Body of pancreas (tissue), 4 donors: ENCODE measurements around the gene ALKBH4. TPM values are rescaled to one million over a fixed set of nuclear protein-coding genes. Genes with fewer than 3 reads are reported as not detected.

ENCODE experiments used
- ATAC-seq: fragments of 150-250 bp; one replicate; pipeline ENCODE4 v1.9.1; 2016
- DNase-seq, 4 donors: peaks; one replicate each; pipeline ENCODE4 v3.0.0-alpha.2; 2019
- H3K27ac ChIP-seq, 4 donors: fragments of 200-600 bp; sonication (generic); 1 replicate in 3 of 4; 2 replicates in 1 of 4; pipeline versions ENCODE4 v1.5.1 to v1.6.1; 2016 to 2019; ENCODE audit warnings: mild to moderate bottlenecking in 1 of 4, mixed read lengths in 1 of 4, moderate library complexity in 1 of 4
- H3K27me3 ChIP-seq, 2 donors: fragments of 200-600 bp; sonication (generic); one replicate each; pipeline ENCODE4 v1.6.0; 2016; ENCODE audit warnings: mild to moderate bottlenecking in 1 of 2
- H3K36me3 ChIP-seq, 2 donors: fragments of 200-600 bp; sonication (generic); replicated peaks in 1 of 2; 2 replicates each; pipeline ENCODE4 v1.5.1; 2016; ENCODE audit warnings: low read depth in 2 of 2; ENCODE audit not compliant: insufficient read depth in 1 of 2
- H3K4me1 ChIP-seq: fragments of 200-600 bp; sonication (generic); one replicate; pipeline ENCODE4 v1.6.0; 2016
- H3K4me3 ChIP-seq, 2 donors: fragments of 200-600 bp; sonication (generic); 1 replicate in 1 of 2; 2 replicates in 1 of 2; pipeline ENCODE4 v1.5.1; 2016 to 2019
- H3K9me3 ChIP-seq, 3 donors: fragments of 200-600 bp; sonication (generic); 1 replicate in 2 of 3; 2 replicates in 1 of 3; pipeline ENCODE4 v1.5.1; 2016
- POLR2A ChIP-seq, 3 donors: fragments of 450-650 bp; IDR thresholded peaks; one replicate each; pipeline ENCODE4 v1.6.1; 2016; ENCODE audit warnings: antibody characterized with exemption in 3 of 3, mild to moderate bottlenecking in 2 of 3
- WGBS, 2 donors: methylation state at CpG; one replicate each; pipeline ENCODE4 v1.1.5; 2017; 5-methylcytosine and 5-hydroxymethylcytosine counted together
- intact Hi-C: fragments of 100-400 bp; cut with DNase I; formaldehyde crosslinking; loops from one replicate; pipeline ENCODE4 v1.15.1; 2023
- total RNA-seq, 2 donors: library from RNA; depleted of rRNA; stranded (reverse); fragments of >200 nt; gene quantifications; one replicate each; pipeline ENCODE4 v1.1.0, GENCODE V29; 2016
- TF ChIP-seq, protein P1 (sequence below), 7 experiments: fragments of 450-650 bp in 4 of 7; fragments of 200-600 bp in 3 of 7; sonication (generic) in 3 of 7; IDR thresholded peaks; one replicate each; pipeline ENCODE4 v1.5.1; 2016 to 2019; ENCODE audit warnings: antibody characterized with exemption in 7 of 7

ALKBH4 gene
- total RNA-seq, 2 donors from 2014 or later: 15.6 to 60.3 TPM

DNA sequence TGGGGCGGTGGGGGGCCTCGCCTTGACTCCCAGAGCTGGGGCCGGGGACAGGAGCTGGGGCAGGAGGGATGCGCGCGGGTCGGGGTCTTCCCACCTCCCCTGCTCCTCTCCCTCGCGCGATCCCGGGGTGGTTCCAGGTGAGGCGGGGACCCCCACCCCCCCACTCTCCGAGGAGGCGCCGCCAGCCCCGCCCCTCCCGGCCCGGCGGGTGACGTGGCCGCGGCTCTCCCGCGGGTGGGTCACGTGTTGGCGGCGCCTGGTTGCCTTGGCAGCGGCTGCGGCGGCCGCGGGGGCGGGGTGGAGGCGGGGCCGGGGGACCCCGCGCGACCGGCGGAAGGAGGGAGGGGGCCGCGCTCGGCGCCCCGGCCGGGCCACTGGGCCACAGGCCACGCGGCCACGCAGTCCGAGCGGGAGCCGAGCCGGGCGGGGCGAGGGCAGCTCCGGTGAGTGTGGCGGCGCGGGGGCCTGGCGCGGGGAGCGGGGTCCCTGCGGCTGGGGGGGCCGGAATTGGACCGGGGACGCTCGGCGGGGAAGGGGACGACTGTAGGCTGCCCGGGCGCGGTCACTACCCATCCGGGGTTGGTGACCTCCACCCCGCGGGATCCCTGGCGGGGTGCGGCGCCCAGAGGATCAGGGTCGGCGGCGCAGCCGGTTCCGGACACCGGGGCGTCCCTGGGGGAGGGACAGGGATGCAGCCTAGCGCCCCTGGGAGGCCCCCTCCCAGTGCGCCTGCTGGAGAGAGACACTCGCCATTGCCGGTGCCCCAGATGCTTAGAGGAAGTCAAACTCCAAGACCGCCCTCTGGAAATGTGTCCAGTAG is 31.2 kb downstream of the ALKBH4 start, which contains the start of gene ORAI2:
Gene ORAI2 (plus strand): TSS at position 357 of the 820 bp plus-strand sequence. CDS start 5,382 bp downstream, outside the sequence.
- Histone ChIP-seq H3K27me3 (no peaks in the 10 kb centered on the region), H3K27ac (peak within 1 kb of the TSS in 3 of 4 donors; percentile 58 to 69 (median 60)), H3K4me3 (peak within 1 kb of the TSS; percentile 62 to 63), H3K9me3 (no peaks in the 10 kb centered on the region), H3K36me3 (no peaks in the 10 kb centered on the region), H3K4me1 (peaks cover 9% of the 10 kb centered on the region)
- TF ChIP-seq POLR2A (IDR thresholded peaks at IDR 0.05): peak in 1 of 3 donors; percentile 8
- TF ChIP-seq, protein P1, sequence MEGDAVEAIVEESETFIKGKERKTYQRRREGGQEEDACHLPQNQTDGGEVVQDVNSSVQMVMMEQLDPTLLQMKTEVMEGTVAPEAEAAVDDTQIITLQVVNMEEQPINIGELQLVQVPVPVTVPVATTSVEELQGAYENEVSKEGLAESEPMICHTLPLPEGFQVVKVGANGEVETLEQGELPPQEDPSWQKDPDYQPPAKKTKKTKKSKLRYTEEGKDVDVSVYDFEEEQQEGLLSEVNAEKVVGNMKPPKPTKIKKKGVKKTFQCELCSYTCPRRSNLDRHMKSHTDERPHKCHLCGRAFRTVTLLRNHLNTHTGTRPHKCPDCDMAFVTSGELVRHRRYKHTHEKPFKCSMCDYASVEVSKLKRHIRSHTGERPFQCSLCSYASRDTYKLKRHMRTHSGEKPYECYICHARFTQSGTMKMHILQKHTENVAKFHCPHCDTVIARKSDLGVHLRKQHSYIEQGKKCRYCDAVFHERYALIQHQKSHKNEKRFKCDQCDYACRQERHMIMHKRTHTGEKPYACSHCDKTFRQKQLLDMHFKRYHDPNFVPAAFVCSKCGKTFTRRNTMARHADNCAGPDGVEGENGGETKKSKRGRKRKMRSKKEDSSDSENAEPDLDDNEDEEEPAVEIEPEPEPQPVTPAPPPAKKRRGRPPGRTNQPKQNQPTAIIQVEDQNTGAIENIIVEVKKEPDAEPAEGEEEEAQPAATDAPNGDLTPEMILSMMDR (IDR thresholded peaks at IDR 0.05): no peak
- ATAC-seq (peak; percentile 83), DNase-seq (peak; percentile 76 to 84 (median 78))
- 0 to 1% methylated on average over 10 to 73 of the region's 90 CpGs for WGBS, 2 donors
- intact Hi-C loops: no loop called here

DNA sequence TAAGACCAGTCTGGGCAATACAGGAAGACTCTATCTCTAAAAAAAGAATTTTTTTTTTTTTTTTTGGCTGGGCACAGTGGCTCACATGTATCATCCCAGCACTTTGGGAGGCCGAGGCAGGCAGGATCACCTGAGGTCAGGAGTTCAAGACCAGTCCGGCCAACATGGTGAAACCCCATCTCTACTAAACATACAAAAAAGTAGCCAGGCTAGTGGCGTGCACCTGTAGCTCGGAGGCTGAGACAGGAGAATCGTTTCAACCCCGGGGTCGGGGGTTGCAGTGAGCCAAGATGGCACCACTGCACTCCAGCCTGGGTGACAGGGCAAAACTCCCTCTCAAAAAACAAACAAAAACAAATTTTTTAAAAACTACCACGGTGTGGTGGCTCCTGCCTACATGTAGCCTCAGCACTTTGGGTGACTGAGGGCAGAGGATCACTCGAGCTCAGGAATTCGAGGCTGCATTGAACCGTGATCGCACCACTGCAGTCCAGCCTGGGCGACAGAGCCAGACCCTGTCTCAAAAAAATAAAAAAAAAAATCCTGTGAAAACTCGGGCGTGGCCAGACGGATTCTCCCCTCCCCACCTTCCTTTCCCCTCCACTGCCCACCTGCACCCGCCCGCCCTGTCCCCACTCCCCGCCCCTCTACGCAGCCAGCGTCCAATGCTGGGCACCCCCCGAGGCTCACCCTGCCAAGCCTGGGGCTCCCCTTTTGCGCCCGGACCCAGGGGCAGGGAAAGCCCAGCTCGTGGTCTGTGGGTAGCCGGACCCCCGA is 32.0 kb downstream of the ALKBH4 start:
- peak; percentile 51 for ATAC-seq
- no peaks in the 10 kb centered on the region for H3K9me3 ChIP-seq
- peak overlapping the region; percentile 30 to 53 for H3K4me3 ChIP-seq
- intact Hi-C loops: no loop called here
- H3K4me1 ChIP-seq: peaks cover 9% of the 10 kb centered on the region
- DNase-seq: peak in 2 of 4 donors; percentile 24 to 33
- no peaks in the 10 kb centered on the region for H3K36me3 ChIP-seq
- H3K27ac ChIP-seq: peak overlapping the region in 3 of 4 donors; percentile 58 to 69 (median 60)
- H3K27me3 ChIP-seq: no peaks in the 10 kb centered on the region
- WGBS, 2 donors: 21 to 29% methylated on average over 16 to 27 of the region's 27 CpGs
- no peak for TF ChIP-seq POLR2A (IDR thresholded peaks at IDR 0.05)
- TF ChIP-seq, protein P1 (IDR thresholded peaks at IDR 0.05): no peak

DNA sequence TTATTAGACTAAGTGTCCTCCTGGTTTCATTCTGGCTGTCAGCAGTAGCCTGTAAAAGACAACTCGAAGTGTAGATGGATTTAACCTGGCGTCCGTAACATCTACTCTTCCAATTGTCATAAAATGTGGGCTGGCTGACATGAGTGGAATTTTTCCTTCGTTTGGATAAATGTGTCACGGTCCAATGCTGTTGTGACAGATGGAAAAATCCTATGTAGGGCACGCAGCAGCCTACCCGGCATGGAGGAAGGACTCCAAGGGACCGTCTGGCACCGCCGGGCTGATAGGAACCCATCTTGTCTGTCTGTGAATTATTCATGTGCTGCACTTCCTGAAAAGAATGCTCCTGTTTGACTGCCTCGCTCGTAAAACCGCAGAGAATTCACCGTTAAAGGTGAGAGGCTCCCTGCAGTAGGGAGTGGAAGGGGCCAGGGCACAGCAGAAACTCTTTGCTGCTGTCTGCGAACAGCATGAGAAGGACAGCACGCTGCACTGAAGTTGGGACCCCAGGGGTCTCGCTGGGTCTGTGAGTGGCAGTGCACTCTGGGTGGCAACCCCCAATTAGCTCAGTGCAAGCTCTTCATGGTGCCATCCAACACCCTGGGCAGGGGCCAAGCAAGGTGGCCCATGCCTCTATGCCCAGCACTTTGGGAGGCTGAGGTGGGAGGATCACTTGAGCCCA is 32.9 kb downstream of the ALKBH4 start:
- Histone ChIP-seq H3K36me3 (no peaks in the 10 kb centered on the region), H3K27ac (peak overlapping the region in 2 of 4 donors; percentile 22 to 60), H3K9me3 (no peaks in the 10 kb centered on the region), H3K4me1 (peaks cover 9% of the 10 kb centered on the region), H3K4me3 (no peak overlapping the region), H3K27me3 (no peaks in the 10 kb centered on the region)
- TF ChIP-seq, protein P1 (IDR thresholded peaks at IDR 0.05): no peak
- no peak for TF ChIP-seq POLR2A (IDR thresholded peaks at IDR 0.05)
- DNase-seq (peak in 2 of 4 donors; percentile 24 to 27), ATAC-seq (no peak)
- intact Hi-C loops: no loop called here
- WGBS, 2 donors: 61 to 66% methylated on average over 14 to 17 of the region's 17 CpGs

DNA sequence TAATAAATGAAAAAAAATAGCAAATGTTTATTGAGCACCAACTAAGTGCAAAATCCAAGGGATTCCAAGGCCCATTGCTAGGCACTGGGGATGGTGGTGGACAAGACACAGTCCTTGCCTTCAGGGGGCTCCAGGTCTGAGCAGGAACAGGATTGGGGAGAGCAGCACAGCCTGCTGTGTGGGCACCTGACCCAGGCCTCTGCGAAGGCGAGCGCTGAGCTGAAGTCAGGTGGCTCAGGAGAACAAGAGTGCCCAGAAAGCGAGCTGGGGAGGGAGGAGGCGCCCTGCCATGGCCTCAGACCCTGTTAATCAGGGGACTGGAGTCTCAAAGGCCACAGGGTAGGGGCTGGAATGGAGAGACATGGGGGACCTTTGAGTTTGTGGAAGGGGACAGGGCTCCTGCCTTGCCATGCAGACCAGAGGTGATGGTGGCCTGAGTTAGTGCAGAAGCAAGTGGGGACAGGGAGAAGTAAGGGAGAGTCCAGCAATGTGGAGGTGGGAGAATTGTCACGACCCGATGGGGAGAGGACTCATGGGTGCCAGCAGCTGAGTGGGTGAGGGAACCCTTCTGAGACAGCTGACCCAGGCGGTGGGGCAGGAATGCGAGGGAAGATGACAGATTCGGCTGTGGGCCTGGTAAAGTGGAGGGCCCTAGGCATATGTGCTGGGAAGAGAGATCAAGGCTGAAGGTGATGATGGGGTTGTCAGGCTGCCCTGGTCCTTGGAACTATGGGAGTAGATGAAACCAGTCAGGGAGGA is 35.3 kb downstream of the ALKBH4 start:
- Histone ChIP-seq H3K27ac (no peak overlapping the region), H3K36me3 (peaks cover 0 to 3% of the 10 kb centered on the region in 2 donors), H3K4me3 (no peak overlapping the region), H3K27me3 (no peaks in the 10 kb centered on the region), H3K4me1 (peaks cover 9% of the 10 kb centered on the region), H3K9me3 (no peaks in the 10 kb centered on the region)
- ATAC-seq (no peak), DNase-seq (no peak)
- no peak for TF ChIP-seq POLR2A (IDR thresholded peaks at IDR 0.05)
- TF ChIP-seq, protein P1 (IDR thresholded peaks at IDR 0.05): no peak
- intact Hi-C loops: no loop called here
- WGBS, 2 donors: 91 to 93% methylated on average over 10 of the region's 10 CpGs
